Adipose tissue (tissue), 3 donors: ENCODE measurements around the gene CNTLN. TPM values are rescaled to one million over a fixed set of nuclear protein-coding genes. Genes with fewer than 3 reads are reported as not detected.

Experiments
- H3K27ac ChIP-seq: one replicate; pipeline ENCODE4 v1.5.1; 2013; ENCODE audit warnings: low read depth, low read length
- WGBS, 3 donors: extraction: QIAGEN DNeasy Blood & Tissue Kit; methylation state at CpG; one replicate each; pipeline ENCODE4 v1.1.7; 2013; 5-methylcytosine and 5-hydroxymethylcytosine counted together
- polyA plus RNA-seq, 3 donors: library from polyadenylated mRNA; stranded (reverse); fragments of 200-250 nt; gene quantifications; one replicate each; pipeline ENCODE4 v1.2.3, GENCODE V29; 2013
- donor health status: healthy with polysubstance abuse.
- donor health status: Bipolar disorder and iron deficiency.
- donor health status: healthy.

Gene CNTLN
- 1 to 10 TPM; 1.3 to 6.4 (median 2.5) TPM for polyA plus RNA-seq

- H3K27ac ChIP-seq: no peak within 1 kb of the TSS
- 1 to 3% (median 3%) methylated on average over 61 of the region's 61 CpGs for WGBS, 3 donors
These were observed at the start of gene CNTLN for GRCh38 chr9:17134396-17135294. Gene CNTLN (plus strand): TSS chr9:17135040. CDS start chr9:17135066, 26 bp downstream.

- H3K27ac ChIP-seq: no peak overlapping the region
- 89 to 93% (median 89%) methylated on average over 5 of the region's 5 CpGs for WGBS, 3 donors
These were observed 46.3 kb upstream of the CNTLN start for GRCh38 chr9:17088566-17088965.

- 85 to 93% (median 90%) methylated on average over 1 of the region's 1 CpG for WGBS, 3 donors
- no peak overlapping the region for H3K27ac ChIP-seq
These were observed 44.8 kb upstream of the CNTLN start for GRCh38 chr9:17090041-17090440.

- 15 to 24% (median 16%) methylated on average over 4 of the region's 4 CpGs for whole genome bisulfite sequencing, 3 donors
- H3K27ac ChIP-seq: no peak overlapping the region
These were observed 18.4 kb upstream of the CNTLN start for GRCh38 chr9:17116400-17116837.

- H3K27ac ChIP-seq: no peak overlapping the region
These were observed 17.5 kb upstream of the CNTLN start for GRCh38 chr9:17117372-17117771.

GRCh38 chr9:17120203-17120602 lies 14.6 kb upstream of the CNTLN start:
- WGBS, 3 donors: 62 to 99% (median 97%) methylated on average over 1 of the region's 1 CpG
- H3K27ac ChIP-seq: no peak overlapping the region

More at GRCh38 chr9:17117372-17117771, 17.5 kb upstream of the CNTLN start:
- 49 to 76% (median 73%) methylated on average over 3 of the region's 3 CpGs for WGBS, 3 donors

- 78 to 85% (median 84%) methylated on average over 2 of the region's 2 CpGs for WGBS, 3 donors
- no peak overlapping the region for H3K27ac ChIP-seq
These were observed 13.6 kb upstream of the CNTLN start for GRCh38 chr9:17121264-17121663.

GRCh38 chr9:17130291-17130690 lies 4.5 kb upstream of the CNTLN start:
- 52 to 71% (median 59%) methylated on average over 4 of the region's 4 CpGs for WGBS, 3 donors

GRCh38 chr9:17130725-17131124 lies 4.1 kb upstream of the CNTLN start:
- WGBS, 3 donors: 75 to 84% (median 83%) methylated on average over 2 of the region's 2 CpGs
- H3K27ac ChIP-seq: no peak overlapping the region

More at GRCh38 chr9:17130291-17130690, 4.5 kb upstream of the CNTLN start:
- H3K27ac ChIP-seq: no peak overlapping the region

GRCh38 chr9:17131494-17131893 lies 3.3 kb upstream of the CNTLN start:
- WGBS, 3 donors: 71 to 83% (median 75%) methylated on average over 2 of the region's 2 CpGs

GRCh38 chr9:17135295-17136160 lies 688 bp downstream of the CNTLN start:
- H3K27ac ChIP-seq: no peak overlapping the region
- WGBS, 3 donors: 1 to 3% (median 1%) methylated on average over 42 to 44 of the region's 44 CpGs

More at GRCh38 chr9:17131494-17131893, 3.3 kb upstream of the CNTLN start:
- no peak overlapping the region for H3K27ac ChIP-seq

GRCh38 chr9:17137566-17137965 lies 2.7 kb downstream of the CNTLN start:
- H3K27ac ChIP-seq: no peak overlapping the region

GRCh38 chr9:17138503-17138902 lies 3.7 kb downstream of the CNTLN start:
- H3K27ac ChIP-seq: no peak overlapping the region
- 80 to 100% (median 98%) methylated on average over 1 of the region's 1 CpG for WGBS, 3 donors

- WGBS, 3 donors: 91 to 97% (median 95%) methylated on average over 5 of the region's 5 CpGs
- no peak overlapping the region for H3K27ac ChIP-seq
These were observed 5.6 kb downstream of the CNTLN start for GRCh38 chr9:17140418-17140817.

- WGBS, 3 donors: 76 to 89% (median 84%) methylated on average over 3 of the region's 3 CpGs
- no peak overlapping the region for H3K27ac ChIP-seq
These were observed 13.5 kb downstream of the CNTLN start for GRCh38 chr9:17148324-17148723.

GRCh38 chr9:17159469-17159868 lies 24.6 kb downstream of the CNTLN start:
- 69 to 85% (median 80%) methylated on average over 4 of the region's 4 CpGs for WGBS, 3 donors
- H3K27ac ChIP-seq: no peak overlapping the region

GRCh38 chr9:17160327-17160726 lies 25.5 kb downstream of the CNTLN start:
- H3K27ac ChIP-seq: no peak overlapping the region

- H3K27ac ChIP-seq: no peak overlapping the region
These were observed 30.9 kb downstream of the CNTLN start for GRCh38 chr9:17165764-17166163.

GRCh38 chr9:17166346-17166745 lies 31.5 kb downstream of the CNTLN start:
- H3K27ac ChIP-seq: no peak overlapping the region
